Measurements from ENCODE around the gene DNAJB1.
"Not testable (repeated sequence)": the region's sequence is repeated elsewhere in the genome, so short reads cannot be mapped to it uniquely, and the experiment has no call there.

Gene DNAJB1

GRCh38 chr19:14520543-14520942 is 2.3 kb upstream of the DNAJB1 start:
- no peak for DNase-seq (ENCODE audit: low read depth in 2 of 2)

- DNase-seq (ENCODE audit: low read depth in 2 of 2): no peak
Observed at GRCh38 chr19:14519860-14520407, 1.7 kb upstream of the DNAJB1 start.

DNA sequence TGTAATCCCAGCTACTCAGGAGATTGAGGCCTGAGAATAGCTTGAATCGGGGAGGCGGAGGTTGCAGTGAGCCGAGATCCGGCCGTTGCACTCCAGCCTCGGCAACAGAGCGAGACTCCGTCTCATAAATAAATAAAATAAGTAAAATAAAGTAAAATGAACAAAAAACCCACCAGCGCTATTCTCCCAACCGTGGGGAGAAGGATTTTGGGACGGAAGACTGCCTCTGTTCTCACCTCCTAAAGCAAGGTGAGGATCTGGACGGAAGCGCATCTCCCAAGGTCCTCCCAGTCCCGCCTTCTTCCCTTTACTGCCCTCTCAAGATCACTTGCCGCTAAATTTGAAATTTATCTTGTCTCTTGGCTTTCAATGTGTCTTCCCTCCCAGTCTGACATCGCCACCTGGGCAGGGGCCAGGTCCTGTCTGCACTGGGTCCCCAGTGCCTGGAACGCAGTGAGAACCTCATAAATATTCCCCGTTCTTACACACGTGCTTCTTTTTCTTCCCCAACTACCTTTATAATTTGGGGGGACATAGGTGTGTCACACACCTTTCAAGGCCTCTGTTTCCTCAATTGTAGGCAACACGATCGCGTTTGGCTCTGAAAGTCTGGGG is 1.2 kb upstream of the DNAJB1 start:
- no peak for DNase-seq (ENCODE audit: low read depth in 2 of 2)

GRCh38 chr19:14517446-14517839 is 754 bp downstream of the DNAJB1 start:
- DNase-seq (ENCODE audit: low read depth in 2 of 2): no peak

DNA sequence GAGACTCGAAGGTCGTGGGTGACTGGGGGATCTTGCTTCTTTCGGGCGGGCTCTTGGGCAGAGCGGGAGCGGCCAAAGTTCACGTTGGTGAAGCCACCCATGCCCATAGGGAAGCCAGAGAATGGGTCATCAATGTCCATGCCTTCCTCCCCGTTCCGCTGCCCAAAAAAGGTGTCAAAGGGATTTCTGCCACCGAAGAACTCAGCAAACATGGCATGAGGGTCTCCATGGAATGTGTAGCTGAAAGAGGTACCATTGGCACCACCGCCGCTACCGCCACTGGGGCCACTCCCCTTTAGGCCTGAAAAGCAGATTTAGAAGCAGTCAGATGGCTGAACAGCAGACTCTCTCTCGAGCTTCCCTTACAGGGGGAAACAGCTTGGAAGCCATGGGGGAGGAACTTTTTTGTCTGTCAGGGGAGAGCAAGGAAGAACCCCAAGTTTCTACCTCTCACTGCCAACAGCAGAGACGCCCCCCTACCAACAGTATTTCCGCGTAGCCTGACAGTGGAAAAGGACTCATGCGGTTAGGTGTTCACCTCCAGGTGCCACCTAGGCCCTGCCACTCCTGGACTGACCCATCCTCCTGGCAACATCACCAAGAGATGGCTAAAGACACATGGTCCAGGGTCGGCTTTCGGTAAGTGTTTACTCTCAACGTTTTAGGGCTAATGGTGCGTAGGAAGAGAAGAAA is 1.3 kb downstream of the DNAJB1 start:
- DNase-seq (ENCODE audit: low read depth in 2 of 2): no peak

GRCh38 chr19:14516048-14516534 is 2.1 kb downstream of the DNAJB1 start:
- no peak for DNase-seq (ENCODE audit: low read depth in 2 of 2)

DNA sequence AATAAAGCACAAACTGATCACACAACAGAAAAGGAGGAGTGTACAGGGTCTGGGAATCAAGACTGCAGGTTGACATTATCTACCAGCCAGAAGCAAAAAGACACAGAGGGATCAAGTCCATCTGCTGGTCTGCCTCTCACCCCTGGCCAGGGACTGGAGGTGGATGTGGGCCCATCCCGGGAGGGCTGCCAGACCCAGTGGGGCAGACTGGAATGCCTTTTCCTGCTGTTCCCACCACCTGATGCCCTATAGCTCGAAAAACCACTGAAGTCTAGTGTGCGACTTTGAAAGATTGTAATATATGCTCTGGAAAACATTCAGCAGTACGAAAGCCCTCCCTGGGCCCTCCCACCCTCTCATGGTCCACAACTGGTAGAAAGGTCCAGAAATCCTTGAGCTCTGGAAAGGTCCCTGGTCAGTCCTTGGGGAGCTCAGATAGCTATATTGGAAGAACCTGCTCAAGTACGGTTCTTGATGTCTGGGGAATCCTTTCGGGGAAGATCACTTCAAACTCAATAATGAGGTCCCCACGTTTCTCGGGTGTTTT is 2.6 kb downstream of the DNAJB1 start:
- DNase-seq (ENCODE audit: low read depth in 2 of 2): no peak

DNA sequence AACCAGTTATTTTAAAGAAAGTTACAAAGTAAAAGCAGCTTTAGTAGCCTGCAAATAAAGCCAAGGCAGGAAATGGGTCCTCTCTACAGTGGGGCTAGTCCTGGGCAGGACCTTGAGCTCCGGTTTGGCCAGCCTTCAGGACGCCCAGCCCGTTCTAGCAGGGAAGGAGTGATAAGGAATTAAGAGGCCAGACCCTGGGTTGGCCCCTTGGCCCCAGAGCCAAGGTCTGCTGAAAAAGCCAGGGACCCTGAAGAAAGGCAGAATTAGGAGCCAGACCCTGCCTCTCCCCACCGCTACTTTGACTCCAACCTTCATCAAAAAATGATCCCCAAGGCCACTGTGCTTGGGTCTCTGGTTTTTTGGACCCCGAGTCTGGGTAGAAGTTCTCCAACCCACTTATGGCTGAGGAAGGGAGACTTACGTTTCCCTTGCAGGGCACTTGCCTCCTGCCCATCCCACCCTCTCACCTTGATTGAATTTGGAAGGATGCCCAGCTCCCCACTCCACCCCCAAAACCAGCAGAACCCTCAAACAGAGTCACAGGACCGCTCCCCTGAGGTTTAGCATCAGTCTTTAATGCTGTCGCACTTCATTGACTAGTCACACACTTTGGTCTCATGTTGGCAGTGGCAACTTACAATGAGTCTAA is 3.9 kb downstream of the DNAJB1 start:
- DNase-seq (ENCODE audit: low read depth in 2 of 2): no peak

GRCh38 chr19:14512406-14512961 is 5.7 kb downstream of the DNAJB1 start:
- no peak for DNase-seq (ENCODE audit: low read depth in 2 of 2)

- DNase-seq (ENCODE audit: low read depth in 2 of 2): no peak
Observed at GRCh38 chr19:14511229-14511593, 7.0 kb downstream of the DNAJB1 start.

GRCh38 chr19:14510311-14511228 is 7.6 kb downstream of the DNAJB1 start:
- DNase-seq (ENCODE audit: low read depth in 2 of 2): no peak

DNA sequence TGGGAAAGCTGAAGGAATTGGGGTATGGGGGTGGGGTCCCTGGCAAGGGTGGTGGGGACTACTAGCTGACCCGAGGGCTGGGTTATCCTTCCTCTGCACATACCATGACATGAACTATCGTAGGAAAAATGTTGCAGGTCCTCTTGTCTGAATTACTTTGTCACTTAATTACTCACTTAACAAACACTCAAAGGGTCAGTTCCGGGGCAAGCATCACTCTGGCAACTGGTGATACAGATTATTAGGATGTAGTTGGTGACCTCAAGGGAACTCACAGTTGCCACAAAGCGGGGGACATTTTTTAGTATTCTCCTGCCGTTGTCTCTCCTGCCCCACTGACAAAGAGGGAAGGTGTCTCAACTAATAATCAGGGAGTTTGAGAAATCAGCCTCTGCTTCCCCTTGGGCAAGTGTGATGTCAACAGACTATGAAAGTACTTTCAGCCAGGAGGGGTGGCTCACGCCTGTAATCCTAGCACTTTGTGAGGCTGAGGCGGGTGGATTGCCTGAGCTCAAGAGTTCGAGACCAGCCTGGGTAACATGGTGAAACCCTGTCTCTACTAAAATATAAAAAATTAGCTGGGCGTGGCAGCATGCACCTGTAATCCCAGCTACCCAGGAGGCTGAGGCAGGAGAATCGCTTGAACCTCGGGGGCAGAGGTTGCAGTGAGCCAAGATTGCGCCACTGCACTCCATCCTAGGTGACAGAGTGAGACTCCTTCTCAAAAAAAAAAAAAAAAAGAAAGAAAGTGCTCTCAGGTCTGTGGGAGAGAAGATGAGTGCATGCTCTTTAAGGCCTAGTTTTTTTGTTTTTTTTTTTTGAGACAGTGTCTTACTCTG is 10.3 kb downstream of the DNAJB1 start:
- DNase-seq (ENCODE audit: low read depth in 2 of 2): no peak

DNA sequence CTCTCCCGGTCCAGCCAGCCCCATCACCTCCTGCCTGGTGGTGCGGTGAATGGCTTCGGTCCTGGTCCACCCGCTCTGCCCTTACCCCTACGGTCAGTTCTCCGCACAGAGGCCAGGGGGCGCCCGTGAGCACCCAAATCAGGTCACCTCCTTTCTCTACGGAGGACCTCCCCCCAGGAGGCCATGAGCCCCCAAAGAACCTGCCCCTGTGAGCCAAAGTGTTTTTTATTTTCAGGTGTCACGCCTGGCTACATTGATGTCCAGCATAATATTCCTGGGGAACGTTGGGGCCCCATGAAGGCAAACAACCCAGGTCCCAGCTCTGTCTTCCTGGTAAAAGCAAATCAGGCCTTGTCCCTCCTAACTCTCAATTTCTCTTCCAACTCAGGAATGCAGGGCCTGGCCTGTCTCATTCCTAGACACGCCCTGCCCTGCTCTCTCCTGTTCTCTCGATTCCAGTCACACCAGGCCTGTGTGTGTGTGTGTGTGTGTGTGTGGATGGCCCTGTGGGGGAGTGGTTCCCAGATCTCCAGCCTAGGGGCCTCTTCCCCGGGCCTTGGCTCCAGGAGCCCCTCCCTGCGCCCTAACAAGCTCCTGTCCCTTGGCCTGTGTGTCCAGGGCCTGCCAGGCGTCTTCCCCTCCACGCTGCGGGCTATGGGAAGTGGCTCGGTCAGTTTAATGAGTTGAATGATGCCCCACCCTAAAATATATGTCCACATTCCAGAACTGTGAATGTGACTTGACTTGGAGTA is 12.5 kb downstream of the DNAJB1 start:
- DNase-seq (ENCODE audit: low read depth in 2 of 2): peak; percentile 33 to 47

DNA sequence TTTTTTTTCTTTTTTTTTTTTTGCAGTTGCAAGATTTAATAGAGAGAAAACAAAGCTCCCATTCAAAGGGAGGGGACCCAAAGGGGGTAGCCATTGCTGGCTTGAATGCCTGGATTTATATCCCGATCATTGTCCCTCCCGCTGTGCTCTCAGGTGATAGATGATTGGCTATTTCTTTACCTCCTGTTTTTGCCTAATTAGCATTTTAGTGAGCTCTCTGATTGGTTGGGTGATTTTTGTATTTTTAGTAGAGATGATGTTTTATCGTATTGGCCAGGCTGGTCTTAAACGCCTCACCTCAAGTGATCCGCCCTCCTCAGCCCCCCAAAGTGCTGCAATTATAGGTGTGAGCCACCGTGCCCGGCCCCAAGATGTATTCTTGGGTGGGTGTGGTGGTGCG is 13.6 kb downstream of the DNAJB1 start:
- not testable (repeated sequence) for DNase-seq (ENCODE audit: low read depth in 2 of 2)

GRCh38 chr19:14503285-14503684 is 14.9 kb downstream of the DNAJB1 start:
- no peak for DNase-seq (ENCODE audit: low read depth in 2 of 2)

DNA sequence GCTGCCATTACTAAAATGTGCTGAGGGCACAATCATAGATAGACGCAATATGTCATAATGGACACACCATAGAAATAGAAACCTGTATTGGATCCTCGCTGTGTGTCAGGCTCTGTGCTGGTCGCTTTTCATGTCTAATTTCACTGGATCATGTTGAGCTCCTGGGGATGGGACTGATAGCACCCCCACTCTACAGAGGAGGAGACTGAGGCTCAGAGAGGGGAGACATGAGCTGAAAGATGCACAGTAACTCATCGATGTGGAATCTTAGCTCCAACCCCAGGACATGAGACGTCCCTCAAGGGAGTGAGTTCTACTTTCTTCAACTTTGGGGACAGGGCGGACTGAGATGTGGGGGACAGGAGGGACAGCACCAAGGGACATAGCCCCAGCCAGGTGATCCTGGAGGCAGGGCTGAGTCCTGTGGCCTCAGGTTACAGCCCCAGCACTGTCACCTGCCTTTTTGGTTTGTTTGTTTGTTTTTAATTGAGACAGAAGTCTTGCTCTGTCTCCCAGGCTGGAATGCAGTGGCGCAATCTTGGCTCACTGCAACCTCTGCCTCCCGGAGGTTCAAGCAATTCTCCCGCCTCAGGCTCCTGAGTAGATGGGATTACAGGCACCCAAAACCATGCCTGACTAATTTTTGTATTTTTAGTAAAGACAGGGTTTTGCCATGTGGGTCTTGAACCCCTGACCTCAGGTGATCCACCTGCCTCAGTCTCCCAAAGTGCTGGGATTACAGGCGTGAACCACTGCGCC is 15.7 kb downstream of the DNAJB1 start:
- no peak for DNase-seq (ENCODE audit: low read depth in 2 of 2)

- no peak for DNase-seq (ENCODE audit: low read depth in 2 of 2)
Observed at GRCh38 chr19:14497228-14497921, 20.8 kb downstream of the DNAJB1 start.

DNA sequence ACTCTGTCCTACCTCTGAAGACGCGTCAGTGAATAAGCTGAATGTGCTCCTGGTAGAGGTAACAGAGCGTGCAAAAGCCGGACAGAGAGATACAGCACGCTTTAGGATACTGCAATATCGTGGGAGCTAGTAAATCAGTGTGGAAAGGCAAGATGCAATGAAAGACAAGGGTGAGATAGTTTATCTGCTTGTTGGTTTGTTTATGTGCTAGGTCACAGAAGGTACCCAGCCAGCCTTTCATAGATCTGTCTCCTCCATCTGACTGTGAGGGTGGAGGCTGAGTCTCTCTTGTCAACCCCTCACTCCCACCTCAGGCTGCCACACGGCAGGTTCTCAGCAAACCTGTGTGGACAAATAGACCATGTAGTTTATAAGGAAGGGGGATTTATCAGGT is 21.4 kb downstream of the DNAJB1 start:
- no peak for DNase-seq (ENCODE audit: low read depth in 2 of 2)
